H9 (cell line): ENCODE data around the gene OXLD1. TPM values are rescaled to one million over a fixed set of nuclear protein-coding genes. Genes with fewer than 3 reads are reported as not detected.

Experiments used
- DNase-seq: peaks from one replicate; pipeline ENCODE4 v3.0.0-alpha.2; 2017
- H2AFZ ChIP-seq: one replicate; pipeline ENCODE4 v1.6.1; 2013; ENCODE audit warnings: mild to moderate bottlenecking, low read length, control low read depth, moderate library complexity
- H2AK5ac ChIP-seq: 2 replicates; pipeline ENCODE4 v1.6.1; 2013; ENCODE audit warnings: low read length, control low read depth, mixed read lengths; ENCODE audit not compliant: insufficient read length
- H2BK120ac ChIP-seq: one replicate; pipeline ENCODE4 v1.6.1; 2013; ENCODE audit warnings: low read depth, mild to moderate bottlenecking, low read length, control low read depth, inconsistent platforms; ENCODE audit not compliant: poor library complexity, severe bottlenecking
- H2BK12ac ChIP-seq: 2 replicates; pipeline ENCODE4 v1.6.1; 2013; ENCODE audit warnings: low read length, control low read depth, mixed read lengths, low read depth; ENCODE audit not compliant: insufficient read length
- H2BK15ac ChIP-seq: 2 replicates; pipeline ENCODE4 v1.6.1; 2013; ENCODE audit warnings: low read depth, low read length, control low read depth
- H2BK20ac ChIP-seq: one replicate; pipeline ENCODE4 v1.6.1; 2013; ENCODE audit warnings: low read depth, mild to moderate bottlenecking, low read length, control low read depth, inconsistent platforms; ENCODE audit not compliant: poor library complexity, severe bottlenecking
- H2BK5ac ChIP-seq: 2 replicates; pipeline ENCODE4 v1.6.1; 2013; ENCODE audit warnings: low read length, control low read depth, mixed read lengths; ENCODE audit not compliant: insufficient read length
- H3K14ac ChIP-seq: 2 replicates; pipeline ENCODE4 v1.6.1; 2013; ENCODE audit warnings: low read length, control low read depth; ENCODE audit not compliant: insufficient read depth
- H3K18ac ChIP-seq: 2 replicates; pipeline ENCODE4 v1.6.1; 2013; ENCODE audit warnings: low read depth, mild to moderate bottlenecking, mixed read lengths, low read length, control low read depth; ENCODE audit not compliant: insufficient read length
- H3K23ac ChIP-seq: 2 replicates; pipeline ENCODE4 v1.6.1; 2013; ENCODE audit warnings: low read length, control low read depth, mixed read lengths, low read depth; ENCODE audit not compliant: insufficient read length
- H3K23me2 ChIP-seq: 2 replicates; pipeline ENCODE4 v1.6.1; 2013; ENCODE audit warnings: low read depth, mild to moderate bottlenecking, mixed read lengths, low read length, control low read depth; ENCODE audit not compliant: insufficient read length, poor library complexity, severe bottlenecking
- H3K27ac ChIP-seq: 2 replicates; pipeline ENCODE4 v1.5.1; 2013; ENCODE audit warnings: low read length, control low read depth, mixed read lengths, low read depth; ENCODE audit not compliant: insufficient read length
- H3K27me3 ChIP-seq: 2 replicates; pipeline ENCODE4 v1.6.1; 2013; ENCODE audit warnings: low read length, control low read depth, inconsistent platforms; ENCODE audit not compliant: insufficient read depth
- H3K4ac ChIP-seq: 2 replicates; pipeline ENCODE4 v1.6.1; 2013; ENCODE audit warnings: low read depth, mild to moderate bottlenecking, control low read depth, inconsistent platforms, low read length, moderate library complexity
- H3K4me1 ChIP-seq: 2 replicates; pipeline ENCODE4 v1.6.1; 2013; ENCODE audit warnings: low read length, control low read depth, inconsistent platforms; ENCODE audit not compliant: insufficient read depth
- H3K4me2 ChIP-seq: 2 replicates; pipeline ENCODE4 v1.6.1; 2013; ENCODE audit warnings: low read length, control low read depth, mixed read lengths; ENCODE audit not compliant: insufficient read length, insufficient read depth
- H3K56ac ChIP-seq: 2 replicates; pipeline ENCODE4 v1.6.1; 2013; ENCODE audit warnings: low read depth, mild to moderate bottlenecking, mixed read lengths, low read length, control low read depth; ENCODE audit not compliant: insufficient read length
- H3K79me1 ChIP-seq: 2 replicates; pipeline ENCODE4 v1.6.1; 2013; ENCODE audit warnings: low read depth, mild to moderate bottlenecking, moderate library complexity, low read length, control low read depth, inconsistent platforms; ENCODE audit not compliant: insufficient read depth, poor library complexity, severe bottlenecking
- H3K79me2 ChIP-seq: 2 replicates; pipeline ENCODE4 v1.6.1; 2013; ENCODE audit warnings: low read length, control low read depth, inconsistent platforms; ENCODE audit not compliant: insufficient read depth
- H3K9ac ChIP-seq: 2 replicates; pipeline ENCODE4 v1.6.1; 2013; ENCODE audit warnings: low read length, control low read depth, mixed read lengths; ENCODE audit not compliant: insufficient read length; ENCODE audit errors: extremely low read depth
- H3K9me3 ChIP-seq: one replicate; pipeline ENCODE4 v1.6.1; 2013; ENCODE audit warnings: low read depth, low read length, inconsistent platforms; ENCODE audit not compliant: control insufficient read depth
- H3T11ph ChIP-seq: one replicate; pipeline ENCODE4 v1.6.1; 2013; ENCODE audit warnings: mild to moderate bottlenecking, low read length, control low read depth, inconsistent platforms
- H4K20me1 ChIP-seq: one replicate; pipeline ENCODE4 v1.6.1; 2013; ENCODE audit not compliant: control insufficient read depth, insufficient read length, insufficient read depth
- H4K5ac ChIP-seq: 2 replicates; pipeline ENCODE4 v1.6.1; 2013; ENCODE audit warnings: low read depth, mild to moderate bottlenecking, mixed read lengths, low read length, control low read depth; ENCODE audit not compliant: insufficient read length
- H4K8ac ChIP-seq: replicated peaks from 2 replicates; pipeline ENCODE4 v1.6.1; 2013; ENCODE audit warnings: low read length, control low read depth, mixed read lengths, low read depth; ENCODE audit not compliant: insufficient read length
- H4K91ac ChIP-seq: 2 replicates; pipeline ENCODE4 v1.6.1; 2013; ENCODE audit warnings: low read depth, mild to moderate bottlenecking, moderate library complexity, mixed read lengths, low read length, control low read depth; ENCODE audit not compliant: insufficient read length
- H3K27ac Mint-ChIP-seq, 3 experiments: 2 replicates in 2 of 3; 3 replicates in 1 of 3; pipeline ENCODE4 v1.8.0; 2020 to 2021; ENCODE audit warnings: mixed read lengths in 3 of 3, mild to moderate bottlenecking in 1 of 3, moderate library complexity in 1 of 3
- H3K27me3 Mint-ChIP-seq: 2 replicates; pipeline ENCODE4 v1.8.0; 2021; ENCODE audit warnings: low read depth, mild to moderate bottlenecking, moderate library complexity, mixed read lengths
- H3K36me3 Mint-ChIP-seq, 3 experiments: 2 replicates in 2 of 3; 3 replicates in 1 of 3; pipeline ENCODE4 v1.8.0; 2020 to 2021; ENCODE audit warnings: low read depth in 3 of 3, mixed read lengths in 3 of 3; ENCODE audit not compliant: insufficient read depth in 1 of 3
- H3K4me1 Mint-ChIP-seq, 2 experiments: 2 replicates each; pipeline ENCODE4 v1.8.0; 2020; ENCODE audit warnings: mixed read lengths in 2 of 2
- H3K4me3 Mint-ChIP-seq, 2 experiments: 2 replicates in 1 of 2; 3 replicates in 1 of 2; pipeline ENCODE4 v1.8.0; 2020 to 2021; ENCODE audit warnings: mild to moderate bottlenecking in 2 of 2, mixed read lengths in 2 of 2, moderate library complexity in 1 of 2
- H3K9me3 Mint-ChIP-seq, 2 experiments: 2 replicates in 1 of 2; 3 replicates in 1 of 2; pipeline ENCODE4 v1.8.0; 2020; ENCODE audit warnings: mild to moderate bottlenecking in 2 of 2, mixed read lengths in 2 of 2, moderate library complexity in 1 of 2
- CTCF ChIP-seq: fragments of 200-600 bp; sonication (generic); conservative IDR thresholded peaks from 3 replicates; pipeline ENCODE4 v1.8.0; 2021; ENCODE audit warnings: antibody characterized with exemption, mild to moderate bottlenecking
- WGBS: extraction: QIAGEN DNeasy Blood & Tissue Kit; methylation state at CpG from one replicate; pipeline ENCODE4 v1.1.7; 2013; ENCODE audit warnings: missing lambda C conversion rate, low lambda C conversion rate, mixed read lengths; ENCODE audit not compliant: insufficient read length; ENCODE audit errors: extremely low coverage; 5-methylcytosine and 5-hydroxymethylcytosine counted together
- total RNA-seq: library from RNA; stranded (reverse); gene quantifications from 2 replicates; pipeline ENCODE4 v1.2.1, GENCODE V29; 2021

The OXLD1 gene
- total RNA-seq, 1 experiment from 2014 or later, result 25.0 TPM

GRCh38 chr17:81682565-81683207 is 16.3 kb upstream of the OXLD1 start:
- Histone ChIP-seq H2BK15ac (no peak overlapping the region), H3K9me3 (no peaks in the 10 kb centered on the region), H3K4me2 (peak overlapping the region; percentile 91), H3K4ac (no peak overlapping the region), H3T11ph (no peak overlapping the region), H2BK12ac (no peak overlapping the region), H3K9ac (peak overlapping the region; percentile 71), H2BK120ac (no peak overlapping the region), H2AFZ (no peak overlapping the region), H2BK5ac (no peak overlapping the region), H3K27ac (no peak overlapping the region), H3K27me3 (no peaks in the 10 kb centered on the region), H4K91ac (no peak overlapping the region), H4K20me1 (no peaks in the 10 kb centered on the region), H3K79me2 (peaks cover 9% of the 10 kb centered on the region; the same call in 1 of the 2 replicates), H2AK5ac (no peak overlapping the region), H2BK20ac (no peak overlapping the region), H3K56ac (no peak overlapping the region), H4K8ac (no peak overlapping the region), H3K18ac (no peak overlapping the region), H3K79me1 (peaks cover 8% of the 10 kb centered on the region), H3K23ac (no peak overlapping the region), H3K23me2 (peaks cover 10% of the 10 kb centered on the region), H4K5ac (no peak overlapping the region), H3K14ac (no peak overlapping the region), H3K4me1 (no peaks in the 10 kb centered on the region)
- TF ChIP-seq CTCF, result no peak
- H3K27me3 Mint-ChIP-seq, result no peaks in the 10 kb centered on the region
- H3K4me1 Mint-ChIP-seq, result peaks cover 14 to 20% of the 10 kb centered on the region in 2 experiments
- WGBS, result no CpG with 5 or more reads among the region's 19 CpGs
- DNase-seq, result no peak
- no peaks in the 10 kb centered on the region for H3K9me3 Mint-ChIP-seq
- peaks cover 13 to 37% (median 29%) of the 10 kb centered on the region in 3 experiments for H3K36me3 Mint-ChIP-seq
- peak overlapping the region; percentile 86 to 89 for H3K4me3 Mint-ChIP-seq
- peak overlapping the region in 2 of 3 experiments; percentile 62 to 74; a peak in 4 of 7 replicates for H3K27ac Mint-ChIP-seq
